WERI-Rb-1 (cell line): ENCODE measurements around the gene CACNA1A.

ENCODE experiments used
- DNase-seq: peaks from one replicate; pipeline ENCODE4 v3.0.0-alpha.2; 2020
- H3K27ac ChIP-seq: fragments of 250-450 bp; sonication (Bioruptor Pico); 2 replicates; pipeline ENCODE4 v1.5.1; 2020; ENCODE audit warnings: mild to moderate bottlenecking, moderate library complexity
- H3K27me3 ChIP-seq: fragments of 250-450 bp; sonication (Bioruptor Pico); 2 replicates; pipeline ENCODE4 v1.5.1; 2021; ENCODE audit warnings: mild to moderate bottlenecking, low read depth, moderate library complexity; ENCODE audit not compliant: insufficient read depth, severe bottlenecking
- H3K36me3 ChIP-seq: fragments of 250-450 bp; sonication (Bioruptor Pico); 2 replicates; pipeline ENCODE4 v1.5.1; 2020; ENCODE audit warnings: mild to moderate bottlenecking, moderate library complexity
- H3K4me3 ChIP-seq: 2 replicates; pipeline ENCODE4 v1.5.1; 2011; ENCODE audit warnings: low read depth, mild to moderate bottlenecking, control low read depth, low read length
- H3K9me3 ChIP-seq: fragments of 250-450 bp; sonication (Bioruptor Pico); 2 replicates; pipeline ENCODE4 v1.5.1; 2021; ENCODE audit warnings: mild to moderate bottlenecking, moderate library complexity; ENCODE audit not compliant: severe bottlenecking
- TF ChIP-seq, protein P1 (sequence below): IDR thresholded peaks from 2 replicates; pipeline ENCODE4 v1.5.1; 2011; ENCODE audit warnings: low read depth, mild to moderate bottlenecking, control low read depth, inconsistent platforms, low read length

Gene CACNA1A

DNA sequence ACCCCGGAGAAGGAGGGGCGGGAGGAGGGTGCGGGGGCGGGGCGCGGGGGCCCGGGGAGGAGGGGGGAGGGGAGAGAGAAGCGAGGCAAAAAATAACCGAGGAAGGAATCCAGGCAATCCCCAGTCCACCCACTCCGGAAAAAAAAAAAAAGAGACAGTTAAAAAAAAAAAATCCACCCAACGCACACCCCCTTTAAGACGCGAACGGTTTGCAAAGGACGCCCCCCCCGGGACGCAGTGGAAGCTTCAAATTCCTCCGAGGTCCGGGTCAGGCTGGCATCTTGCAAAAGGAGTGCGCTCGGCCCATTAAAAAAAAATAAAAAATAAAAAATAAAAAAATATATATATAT lies at the start of gene CACNA1A:
Gene CACNA1A, minus strand, starts transcription at position 9 of the 350 bp plus-strand sequence. CDS start 255 bp downstream, outside the sequence.
- H3K27me3 ChIP-seq: peaks cover 70% of the 10 kb centered on the region
- TF ChIP-seq, protein P1, sequence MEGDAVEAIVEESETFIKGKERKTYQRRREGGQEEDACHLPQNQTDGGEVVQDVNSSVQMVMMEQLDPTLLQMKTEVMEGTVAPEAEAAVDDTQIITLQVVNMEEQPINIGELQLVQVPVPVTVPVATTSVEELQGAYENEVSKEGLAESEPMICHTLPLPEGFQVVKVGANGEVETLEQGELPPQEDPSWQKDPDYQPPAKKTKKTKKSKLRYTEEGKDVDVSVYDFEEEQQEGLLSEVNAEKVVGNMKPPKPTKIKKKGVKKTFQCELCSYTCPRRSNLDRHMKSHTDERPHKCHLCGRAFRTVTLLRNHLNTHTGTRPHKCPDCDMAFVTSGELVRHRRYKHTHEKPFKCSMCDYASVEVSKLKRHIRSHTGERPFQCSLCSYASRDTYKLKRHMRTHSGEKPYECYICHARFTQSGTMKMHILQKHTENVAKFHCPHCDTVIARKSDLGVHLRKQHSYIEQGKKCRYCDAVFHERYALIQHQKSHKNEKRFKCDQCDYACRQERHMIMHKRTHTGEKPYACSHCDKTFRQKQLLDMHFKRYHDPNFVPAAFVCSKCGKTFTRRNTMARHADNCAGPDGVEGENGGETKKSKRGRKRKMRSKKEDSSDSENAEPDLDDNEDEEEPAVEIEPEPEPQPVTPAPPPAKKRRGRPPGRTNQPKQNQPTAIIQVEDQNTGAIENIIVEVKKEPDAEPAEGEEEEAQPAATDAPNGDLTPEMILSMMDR: no peak
- H3K27ac ChIP-seq: no peak within 1 kb of the TSS
- H3K4me3 ChIP-seq: no peak within 1 kb of the TSS
- no peak for DNase-seq
- H3K36me3 ChIP-seq: no peaks in the 10 kb centered on the region
- no peaks in the 10 kb centered on the region for H3K9me3 ChIP-seq

DNA sequence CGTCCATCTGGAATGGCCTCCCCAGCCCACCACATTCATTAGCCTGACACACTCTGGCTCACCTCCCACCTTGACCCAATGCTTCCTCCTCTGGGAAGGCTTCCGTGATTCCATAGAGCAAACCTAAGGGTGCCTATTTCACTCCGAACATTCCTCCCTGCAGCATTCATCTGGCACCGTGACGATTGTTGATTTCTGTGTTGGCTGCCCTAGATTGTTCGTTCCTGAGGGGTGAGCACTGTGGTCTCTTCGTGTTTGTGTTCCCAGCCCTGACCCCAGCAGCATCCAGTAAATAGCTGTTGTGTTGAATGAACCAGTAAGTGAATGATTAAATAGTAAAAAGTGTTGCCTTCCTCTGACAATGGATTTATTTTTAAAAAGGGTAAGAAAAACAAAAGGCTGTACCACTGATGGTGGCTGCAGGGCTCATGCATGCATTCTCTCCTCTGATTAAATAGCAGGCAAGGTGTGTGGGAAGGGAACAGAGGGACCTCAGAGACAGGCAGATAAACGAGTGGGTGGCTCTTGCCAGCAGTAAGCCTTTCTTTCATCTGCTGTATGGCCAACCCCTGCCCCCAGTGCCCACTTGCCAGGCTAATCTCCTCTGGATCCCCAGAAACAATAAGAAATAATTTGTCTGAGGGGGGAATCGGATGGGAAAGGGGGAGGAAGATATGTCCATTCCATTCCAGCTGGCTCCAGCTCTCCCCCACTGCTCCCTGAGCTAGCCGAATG lies 48.4 kb upstream of the CACNA1A start:
- TF ChIP-seq, protein P1: no peak
- Histone ChIP-seq H3K27ac (no peak overlapping the region), H3K27me3 (peaks cover 69% of the 10 kb centered on the region), H3K36me3 (no peaks in the 10 kb centered on the region), H3K9me3 (no peaks in the 10 kb centered on the region), H3K4me3 (no peak overlapping the region)
- DNase-seq: no peak

DNA sequence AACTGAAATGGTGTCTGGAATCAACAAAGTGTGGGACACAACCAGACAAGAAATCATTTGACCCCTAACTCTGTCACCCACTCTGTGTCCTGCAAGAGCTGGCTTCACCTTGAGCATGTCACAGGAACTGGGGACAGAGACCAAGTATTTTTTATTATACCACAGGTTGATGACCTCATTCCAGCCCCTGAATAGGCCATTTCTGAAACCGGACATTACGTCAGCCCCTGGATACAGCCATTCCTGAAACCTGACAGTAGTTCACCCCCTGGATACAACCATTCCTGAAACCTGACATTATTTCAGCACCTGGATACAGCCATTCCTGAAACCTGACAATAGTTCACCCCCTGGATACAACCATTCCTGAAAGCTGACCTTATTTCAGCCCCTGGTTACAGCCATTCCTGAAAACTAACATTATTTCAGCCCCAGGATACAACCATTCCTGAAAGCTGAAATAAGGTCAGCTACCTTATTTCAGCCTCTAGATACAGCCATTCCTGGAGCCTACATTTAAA lies 47.7 kb upstream of the CACNA1A start:
- H3K4me3 ChIP-seq: no peak overlapping the region
- no peaks in the 10 kb centered on the region for H3K9me3 ChIP-seq
- peaks cover 70% of the 10 kb centered on the region for H3K27me3 ChIP-seq
- TF ChIP-seq, protein P1: no peak
- no peak overlapping the region for H3K27ac ChIP-seq
- DNase-seq: no peak
- no peaks in the 10 kb centered on the region for H3K36me3 ChIP-seq

DNA sequence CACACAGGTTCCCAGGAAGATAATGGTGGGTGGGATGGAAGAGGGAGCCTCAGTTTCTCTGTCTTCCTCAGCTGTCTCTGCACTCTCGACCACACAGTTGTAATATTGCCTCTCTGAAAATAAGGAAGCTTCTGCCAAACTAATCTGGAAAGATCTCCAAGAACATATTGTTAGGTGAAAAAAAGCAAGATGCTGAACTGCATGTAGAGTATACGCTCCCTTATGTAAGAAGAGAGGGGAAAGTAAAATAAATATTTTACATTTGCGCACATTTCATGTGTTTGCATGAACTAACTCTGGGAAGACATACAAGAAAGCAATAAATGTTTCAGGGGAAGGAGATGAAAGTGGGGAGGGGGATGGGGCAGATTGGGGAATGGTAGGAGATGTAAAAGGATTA lies 41.9 kb upstream of the CACNA1A start:
- H3K27me3 ChIP-seq: peaks cover 34% of the 10 kb centered on the region
- no peak overlapping the region for H3K4me3 ChIP-seq
- no peak for DNase-seq
- no peaks in the 10 kb centered on the region for H3K9me3 ChIP-seq
- TF ChIP-seq, protein P1: no peak
- H3K27ac ChIP-seq: no peak overlapping the region
- no peaks in the 10 kb centered on the region for H3K36me3 ChIP-seq

DNA sequence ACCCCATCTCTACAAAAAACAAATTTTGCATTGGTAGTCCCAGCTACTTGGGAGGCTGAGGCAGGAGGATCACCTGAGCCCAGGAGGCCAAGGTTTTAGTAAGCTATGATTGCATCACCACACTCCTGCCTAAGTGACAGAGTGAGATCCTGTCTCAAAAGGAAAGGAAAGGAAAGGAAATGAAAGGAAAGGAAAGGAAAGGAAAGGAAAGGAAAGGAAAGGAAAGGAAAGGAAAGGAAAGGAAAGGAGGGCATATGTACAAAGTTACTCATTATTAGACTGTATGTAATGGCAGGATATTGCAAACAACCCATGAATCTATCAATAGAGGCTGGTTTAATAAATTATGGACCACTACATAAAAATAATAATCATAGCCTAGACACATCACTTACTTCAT lies 40.8 kb upstream of the CACNA1A start:
- Histone ChIP-seq H3K36me3 (no peaks in the 10 kb centered on the region), H3K27me3 (peaks cover 32% of the 10 kb centered on the region), H3K4me3 (no peak overlapping the region), H3K27ac (no peak overlapping the region), H3K9me3 (no peaks in the 10 kb centered on the region)
- TF ChIP-seq, protein P1: no peak
- no peak for DNase-seq

DNA sequence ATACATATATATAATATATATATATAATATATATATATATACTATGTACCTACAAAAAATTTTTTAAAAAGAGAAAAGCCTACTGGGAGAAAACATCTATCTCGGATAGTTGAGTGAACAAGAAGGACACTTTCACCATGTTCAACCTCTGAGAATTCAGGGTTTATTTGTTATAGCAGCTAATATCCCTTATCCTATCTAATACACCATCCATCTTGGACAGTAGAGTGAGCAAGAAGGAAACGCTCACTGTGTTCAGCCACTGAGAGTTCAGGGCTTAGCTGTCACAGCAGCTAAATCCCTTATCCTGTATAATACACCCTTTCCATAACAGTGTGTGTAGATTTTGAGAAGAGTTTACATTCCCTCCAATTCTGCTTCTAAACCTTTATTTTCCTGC lies 38.1 kb upstream of the CACNA1A start:
- H3K9me3 ChIP-seq: no peaks in the 10 kb centered on the region
- H3K27me3 ChIP-seq: peaks cover 36% of the 10 kb centered on the region
- no peak overlapping the region for H3K27ac ChIP-seq
- H3K4me3 ChIP-seq: no peak overlapping the region
- no peaks in the 10 kb centered on the region for H3K36me3 ChIP-seq
- TF ChIP-seq, protein P1: no peak
- DNase-seq: no peak
